ENCODE results near the gene ENDOD1.
A peak's percentile ranks its signal among the peaks of the same experiment; 100 is the strongest.

The ENDOD1 gene

DNA sequence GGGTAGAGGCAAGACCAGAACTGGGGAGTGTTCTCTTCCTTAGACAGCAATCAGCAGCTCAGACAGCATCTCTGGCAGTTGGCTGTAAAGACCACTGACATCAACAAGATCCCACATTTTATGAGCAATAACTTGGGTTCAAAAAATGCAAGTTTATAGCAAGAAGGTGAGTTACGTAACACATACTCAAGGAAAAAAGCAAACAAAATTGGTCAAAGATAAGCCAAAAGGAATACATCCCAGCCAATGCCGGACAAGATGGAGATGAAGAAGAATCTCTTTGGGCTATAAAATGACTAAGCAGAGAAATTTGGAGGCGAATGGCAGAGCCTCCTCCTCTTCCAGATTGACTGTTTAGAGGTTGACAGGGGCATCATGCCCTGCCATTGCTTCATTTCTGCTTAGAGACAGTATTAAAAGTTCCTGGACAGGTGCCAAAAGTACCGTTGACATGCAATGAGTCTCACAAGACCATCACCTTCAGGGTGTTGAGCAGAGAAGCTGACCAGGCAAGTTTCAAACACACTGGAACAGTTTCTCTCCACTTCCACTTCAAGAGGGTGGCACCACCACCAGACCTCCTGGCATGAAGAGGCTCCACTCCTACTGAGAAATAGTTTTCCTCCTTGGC, 55.9 kb downstream of the ENDOD1 start:
- no peak for DNase-seq

DNA sequence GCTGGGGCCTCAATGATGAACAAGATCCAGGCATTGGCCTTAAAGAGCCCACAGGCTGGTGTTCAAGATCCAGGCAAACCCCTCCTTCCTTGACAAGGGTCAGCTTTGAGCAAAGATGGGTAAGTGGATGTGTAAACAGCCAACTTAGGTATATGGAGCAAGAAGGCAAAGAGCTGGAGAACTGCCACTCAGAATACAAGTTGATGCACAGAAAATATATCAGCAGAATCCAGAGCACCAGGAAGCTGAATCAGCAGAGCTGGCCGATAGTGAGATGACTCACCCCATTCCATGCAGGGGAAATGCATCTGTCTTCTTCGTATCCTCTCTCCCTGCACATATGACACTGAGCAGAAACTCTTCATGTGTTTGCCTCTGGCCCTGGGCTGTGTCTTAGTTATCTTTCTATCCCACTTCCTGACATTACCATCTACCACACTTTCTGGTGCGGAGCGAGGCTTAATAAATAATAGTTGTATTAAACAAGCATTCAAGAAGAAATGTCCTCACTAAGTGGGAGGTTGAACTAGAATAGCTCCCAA, 57.8 kb downstream of the ENDOD1 start:
- peak; percentile 94 for DNase-seq

DNA sequence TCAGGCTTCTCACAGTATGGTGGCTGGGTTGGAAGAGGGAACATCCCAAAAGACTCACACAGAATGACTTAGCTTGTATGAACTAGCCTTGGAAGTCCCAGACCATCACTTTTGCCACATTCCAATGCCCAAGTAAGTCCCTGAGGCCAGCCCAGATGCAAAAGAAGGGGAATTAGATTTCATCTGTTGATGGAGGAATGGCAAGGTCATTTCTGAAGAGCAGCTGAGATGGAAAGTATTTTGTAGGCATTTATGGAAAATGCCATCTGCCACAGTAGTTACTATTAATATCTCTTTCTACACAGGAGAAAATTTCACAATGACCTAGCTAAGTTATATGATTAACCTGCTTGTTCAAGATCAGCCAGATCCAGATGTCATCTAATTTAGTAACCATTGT, 58.8 kb downstream of the ENDOD1 start:
- no peak for DNase-seq

DNA sequence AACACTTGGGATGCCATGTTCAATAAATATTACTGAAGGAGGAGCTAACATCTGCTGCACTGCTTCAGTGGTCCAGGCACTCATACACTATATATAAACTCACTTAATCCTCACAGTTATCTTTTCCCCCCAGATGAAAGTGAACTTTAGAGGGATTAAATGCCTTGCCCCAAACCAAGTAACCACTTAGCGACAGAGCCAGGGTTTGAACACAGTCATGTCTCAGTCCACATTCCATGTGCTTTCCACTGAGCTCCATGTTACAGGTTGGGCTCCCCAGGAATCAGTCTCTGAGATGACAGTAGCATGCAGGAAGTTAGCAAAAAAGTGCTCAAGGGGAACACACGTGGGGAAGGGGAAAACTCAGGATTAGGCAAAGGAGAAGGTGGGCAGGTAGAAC, 59.3 kb downstream of the ENDOD1 start:
- DNase-seq = no peak

DNA sequence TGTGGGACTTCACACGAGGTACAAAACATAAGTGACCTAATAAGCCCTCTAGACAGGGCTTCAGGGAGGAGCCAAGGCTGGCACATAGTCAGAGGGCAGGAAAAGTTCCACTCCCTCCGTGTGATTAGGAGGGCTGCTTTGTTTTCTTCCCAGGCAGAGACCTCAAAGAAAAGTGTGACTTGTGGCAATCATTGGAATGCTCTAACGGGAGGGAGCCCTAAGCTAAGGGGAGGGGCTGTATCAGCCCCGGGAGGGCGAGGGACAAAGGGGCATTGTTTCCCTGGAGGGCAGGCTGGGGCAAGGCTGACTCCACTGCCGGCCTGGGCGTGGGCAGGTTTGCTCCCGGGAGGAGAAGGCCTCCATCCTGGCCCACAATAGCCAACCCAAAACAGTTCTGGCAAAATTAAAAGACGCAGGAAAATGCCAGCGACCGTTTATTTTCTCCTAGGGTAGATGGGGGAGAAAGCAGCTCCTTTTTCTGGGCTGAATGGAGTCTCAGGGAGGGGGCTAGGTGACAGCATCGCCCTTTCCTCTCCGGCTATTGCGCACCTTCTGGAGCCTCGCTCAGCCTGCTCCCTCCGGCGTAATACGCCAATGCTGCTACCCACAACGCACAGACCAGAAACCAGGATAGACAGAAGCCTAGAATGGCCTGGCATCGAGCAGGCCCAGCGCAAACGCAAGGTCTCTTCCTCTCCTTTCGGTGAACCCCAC, 60.2 kb downstream of the ENDOD1 start:
- no peak for DNase-seq

DNA sequence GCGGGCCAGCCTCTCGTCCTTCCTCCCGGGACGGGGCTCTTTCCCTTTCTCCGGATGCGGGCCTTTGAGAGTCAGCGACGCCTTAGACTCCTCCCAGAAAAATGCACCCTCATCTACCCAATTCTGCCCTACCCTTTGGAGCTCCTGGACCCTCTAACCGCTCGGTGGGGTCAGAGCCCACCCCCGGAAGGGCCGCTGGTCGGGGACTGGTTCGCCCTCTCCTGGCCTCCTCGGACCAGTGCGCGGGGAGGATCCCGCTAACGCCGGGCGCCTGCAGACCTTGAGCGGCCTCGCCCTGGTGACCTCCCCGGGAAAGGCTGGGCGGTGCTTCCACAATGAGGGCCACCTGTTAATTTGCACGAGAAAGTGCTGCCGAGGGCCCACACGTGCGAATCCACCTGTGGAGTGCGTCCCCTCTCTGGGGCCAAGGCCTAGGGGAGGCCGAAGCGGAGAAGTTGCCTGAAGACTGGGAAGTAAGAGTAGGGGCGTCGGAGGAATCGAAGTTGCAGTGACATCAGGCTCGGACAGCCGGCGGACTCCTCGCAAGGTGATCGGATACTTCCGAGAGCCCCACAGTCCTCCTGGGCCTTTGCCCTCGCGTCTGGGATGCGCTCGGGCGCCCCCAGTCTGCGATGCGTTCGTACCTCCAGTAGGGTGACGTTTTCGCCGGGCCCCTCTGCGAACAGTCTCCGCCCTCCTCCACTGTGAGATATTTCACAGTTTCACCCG, 61.5 kb downstream of the ENDOD1 start:
- DNase-seq = peak; percentile 90

DNA sequence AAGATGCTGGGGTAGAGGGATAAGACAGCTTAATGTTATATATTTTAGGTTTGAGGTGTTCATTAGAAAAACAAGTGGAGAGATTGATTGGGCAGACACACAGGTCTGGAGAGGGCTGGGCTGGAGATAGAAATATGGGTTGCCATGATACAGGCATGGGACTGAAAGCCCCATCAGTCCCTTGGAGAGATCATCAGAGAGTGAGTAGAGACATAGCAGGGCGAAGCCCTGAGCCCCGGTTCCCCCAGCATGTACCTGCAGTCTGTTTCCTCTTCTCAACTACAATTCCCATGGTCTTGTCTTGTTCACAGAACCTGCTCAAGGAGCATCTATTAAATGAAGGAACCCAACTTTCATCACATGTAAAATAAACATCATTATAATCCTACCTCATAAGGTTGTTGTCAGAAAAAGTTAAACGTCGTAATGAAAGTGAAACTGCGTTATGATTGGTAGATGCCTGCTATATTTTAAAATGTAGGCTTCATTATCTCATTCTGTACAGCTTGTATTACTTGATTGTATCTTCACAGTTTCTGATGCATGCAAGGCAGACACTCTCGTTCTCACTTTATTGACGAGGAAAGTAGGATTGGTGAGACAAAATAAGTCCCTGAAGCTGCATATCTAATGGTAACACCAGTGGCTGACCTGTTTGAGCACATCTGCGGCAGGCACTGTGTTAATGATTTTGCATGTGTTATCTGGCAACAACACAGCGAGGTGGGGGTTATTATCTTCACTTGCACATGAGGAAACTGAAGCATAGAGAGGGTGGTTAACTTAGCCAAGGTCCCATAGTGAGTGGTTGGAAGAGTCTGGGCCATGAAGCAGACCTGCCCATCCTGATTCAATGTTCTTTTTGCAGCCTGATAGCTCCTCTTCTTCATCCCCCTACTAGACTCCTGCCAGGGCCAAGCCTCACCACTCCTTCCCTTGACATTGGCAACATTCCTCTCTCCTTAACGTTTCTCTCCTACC, 63.5 kb downstream of the ENDOD1 start:
- no peak for DNase-seq

DNA sequence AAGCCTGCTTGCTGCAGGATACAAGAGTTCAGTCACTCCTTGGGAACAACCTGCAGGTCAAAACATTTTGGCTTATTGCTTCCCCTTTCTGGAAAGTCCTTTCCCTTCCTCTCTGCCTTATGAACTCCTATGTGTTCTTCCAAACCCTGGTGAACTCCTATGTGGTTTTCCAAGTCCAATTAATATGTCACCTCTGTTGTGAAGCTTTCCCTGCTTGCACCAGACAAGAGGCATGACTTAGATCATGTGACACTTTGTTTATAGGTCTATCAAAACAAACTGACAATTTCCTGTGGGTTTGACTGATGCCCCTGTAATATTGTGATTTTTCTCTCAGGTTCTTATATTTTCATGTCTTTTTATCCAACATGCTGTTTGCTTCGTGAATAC, 64.2 kb downstream of the ENDOD1 start:
- DNase-seq = no peak

DNA sequence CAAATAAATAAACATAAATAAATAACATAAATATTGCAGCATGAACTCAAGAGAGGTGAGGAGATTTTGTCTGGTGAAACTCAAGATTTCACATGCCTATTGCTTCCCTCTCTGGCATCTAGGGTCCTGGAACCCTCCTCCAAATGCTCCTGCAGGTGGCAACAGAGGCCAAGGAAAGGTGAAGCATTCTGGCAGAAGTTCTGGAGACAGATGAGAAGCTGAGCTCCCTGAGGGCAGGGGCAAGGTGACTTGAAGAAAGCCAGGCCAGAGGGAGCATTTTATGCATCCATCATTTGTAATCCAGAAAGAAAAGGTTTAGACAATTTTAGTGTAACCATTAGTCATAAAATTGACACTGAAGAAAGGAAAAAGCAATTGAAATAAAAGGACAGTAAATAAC, 64.9 kb downstream of the ENDOD1 start:
- peak; percentile 70 for DNase-seq

DNA sequence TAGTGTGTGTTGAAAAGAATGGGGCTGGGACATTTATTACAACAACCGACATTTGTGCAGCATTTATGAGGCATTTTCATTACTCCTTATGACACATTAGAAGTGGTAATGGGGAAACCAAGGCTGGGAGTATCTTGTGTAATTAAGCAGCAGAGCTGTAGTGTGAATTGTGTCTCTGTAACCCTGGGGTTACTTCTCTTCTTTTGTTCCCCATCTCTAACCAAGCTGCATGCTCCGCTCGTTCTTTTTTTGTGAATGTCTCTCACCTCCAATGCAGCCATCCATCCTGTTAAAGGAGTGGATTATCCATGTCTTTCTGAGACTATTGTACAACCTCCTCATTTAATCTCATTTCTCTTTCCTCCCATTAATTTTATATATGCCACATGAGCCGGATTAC, 65.7 kb downstream of the ENDOD1 start:
- DNase-seq = no peak

DNA sequence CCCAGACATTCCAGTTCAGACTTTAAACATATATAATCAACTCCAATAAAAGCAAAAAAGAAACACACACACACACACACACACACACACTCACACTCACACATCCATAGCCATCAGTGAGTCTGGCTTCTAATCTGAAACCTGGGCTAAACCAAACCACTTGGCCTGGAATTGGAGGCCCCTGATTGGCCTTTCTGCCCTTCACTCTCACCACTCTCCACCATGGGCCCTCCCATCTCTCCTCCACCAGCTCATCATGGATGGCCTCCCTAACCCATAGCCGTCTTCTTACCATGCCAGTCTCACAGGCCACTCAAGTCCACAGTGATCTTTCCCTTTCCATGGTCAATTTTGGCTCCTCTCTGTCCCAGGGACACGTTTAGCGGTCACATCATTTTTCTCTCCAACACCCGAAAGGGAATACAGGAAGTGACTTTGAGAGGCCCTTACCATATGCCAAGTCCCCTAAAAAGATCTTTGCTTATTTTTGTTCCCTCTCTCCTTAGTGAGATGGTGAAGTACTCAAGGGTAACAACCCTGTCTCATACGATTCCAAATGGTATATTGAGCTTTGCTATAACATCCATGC, 66.6 kb downstream of the ENDOD1 start:
- no peak for DNase-seq

DNA sequence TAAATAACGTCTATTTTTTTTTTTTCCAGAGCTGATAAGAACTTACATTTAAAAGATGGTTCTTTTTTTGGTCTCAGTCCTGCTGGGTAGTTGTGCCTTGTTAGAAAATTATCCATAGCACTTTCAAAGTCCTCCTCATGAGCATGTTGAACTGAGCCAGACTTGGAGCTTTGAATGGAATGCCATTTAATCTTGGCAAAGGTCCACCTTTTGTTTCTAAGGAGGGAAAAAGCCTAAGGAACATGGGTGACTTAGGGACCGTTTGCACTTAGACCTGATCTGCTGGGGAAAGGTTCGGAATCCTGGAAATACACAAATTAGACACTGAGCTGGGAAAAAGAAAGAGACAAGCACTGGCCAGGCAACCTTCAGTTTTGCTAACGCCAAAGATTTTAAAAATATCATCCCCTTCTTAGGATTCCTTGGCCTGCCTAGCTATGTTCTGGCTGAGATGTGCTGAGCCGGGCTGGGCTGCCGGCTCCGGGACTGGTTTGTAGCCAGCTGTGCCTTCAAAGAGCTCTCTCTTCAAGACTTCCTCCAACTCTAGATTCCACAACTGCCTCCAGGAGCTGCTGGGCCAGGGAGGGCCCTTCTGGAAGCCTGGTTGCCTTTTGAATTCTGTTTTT, 67.4 kb downstream of the ENDOD1 start:
- no peak for DNase-seq

DNA sequence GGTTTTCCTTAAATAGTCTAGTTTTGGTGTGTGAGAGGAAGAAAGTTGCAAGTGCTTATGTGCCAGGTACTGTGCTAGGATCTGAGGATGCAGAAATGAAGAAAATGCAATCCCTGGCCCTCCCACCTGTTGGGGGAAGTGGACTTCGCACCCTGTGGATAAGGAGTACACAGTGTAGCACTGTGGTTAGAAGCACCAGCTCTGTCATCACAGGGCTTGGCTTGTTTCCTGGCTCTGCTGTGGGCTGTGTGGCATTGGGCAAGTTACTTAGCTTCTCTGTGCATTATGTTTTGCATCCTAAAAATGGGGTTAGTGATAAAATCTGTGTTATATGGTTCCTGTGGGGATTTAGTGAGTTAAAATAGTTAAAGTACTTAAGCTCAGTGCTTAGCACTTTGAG, 68.2 kb downstream of the ENDOD1 start:
- DNase-seq = no peak

DNA sequence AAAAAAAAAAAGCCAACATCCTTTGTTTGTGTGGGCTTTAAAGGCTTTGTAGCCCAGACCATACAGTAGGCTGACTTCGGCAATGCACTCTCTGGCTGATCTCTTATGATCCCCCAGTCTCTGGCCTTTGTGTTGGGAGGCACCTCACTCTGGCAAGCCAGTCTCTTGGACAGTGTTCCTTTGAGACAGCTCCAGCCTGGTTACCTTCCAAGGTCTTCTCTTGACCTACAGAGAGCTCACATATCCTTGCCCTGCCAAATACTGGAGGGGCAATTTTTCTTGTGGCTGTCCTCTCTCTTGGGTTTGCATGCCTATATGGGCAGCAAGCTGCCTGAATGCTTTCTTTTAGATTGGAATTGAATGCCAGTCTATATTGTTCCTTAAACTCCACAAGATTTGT, 71.6 kb downstream of the ENDOD1 start:
- no peak for DNase-seq

DNA sequence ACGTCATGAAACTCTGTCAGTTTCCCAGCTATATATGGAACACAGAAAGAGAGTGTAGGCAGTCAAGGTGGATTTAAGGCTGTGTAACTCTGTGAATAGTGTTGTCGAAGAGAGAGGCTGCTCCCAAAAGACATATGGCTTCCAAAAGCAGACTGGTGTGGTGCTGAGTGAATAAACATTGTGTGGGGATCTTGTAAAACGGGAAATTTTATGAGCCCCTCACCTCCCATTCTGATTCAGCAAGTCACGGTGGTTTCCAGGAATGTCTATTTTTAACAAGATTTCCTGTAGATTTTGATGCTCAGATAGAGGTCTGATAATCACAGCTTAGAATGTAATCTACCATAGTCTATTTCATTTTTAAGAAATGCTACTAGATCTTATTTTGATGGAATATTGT, 73.5 kb downstream of the ENDOD1 start:
- no peak for DNase-seq

DNA sequence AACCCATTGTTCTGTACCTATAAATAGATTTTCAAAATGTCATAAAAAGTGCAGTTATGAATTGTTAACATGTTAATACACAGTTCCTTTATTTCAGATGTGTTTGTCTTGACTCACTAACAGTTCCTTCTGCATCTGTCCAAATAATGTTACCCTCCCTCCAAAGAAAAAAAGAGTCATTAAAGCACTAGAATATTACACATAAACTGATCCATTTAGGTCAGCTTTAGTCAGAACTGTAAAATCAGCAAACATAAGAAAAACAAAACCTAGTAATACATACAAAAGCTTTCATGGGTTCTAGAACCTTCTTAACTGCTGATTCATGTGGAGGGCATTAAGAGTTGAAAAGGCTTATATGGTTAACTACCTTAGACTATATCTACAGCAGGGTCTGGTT, 76.0 kb downstream of the ENDOD1 start:
- no peak for DNase-seq

DNA sequence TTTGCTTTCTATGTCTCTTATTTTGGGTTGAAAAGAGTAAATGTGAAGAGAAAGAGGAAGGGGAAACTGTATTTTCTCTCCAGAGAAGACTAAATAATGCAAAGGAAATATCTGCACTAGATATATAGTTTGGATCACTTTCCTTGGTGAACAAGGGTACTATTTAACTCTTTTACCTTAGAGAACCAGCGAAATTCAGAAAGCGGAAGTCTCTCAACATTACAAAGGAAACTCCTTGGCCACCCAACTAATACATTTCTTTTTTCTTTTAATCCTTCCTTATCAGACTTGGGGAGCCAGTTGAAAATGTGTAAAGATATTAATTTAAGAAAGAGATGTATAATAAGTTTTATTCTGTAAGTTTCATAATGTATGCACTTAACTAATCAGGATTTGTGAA, 77.1 kb downstream of the ENDOD1 start:
- no peak for DNase-seq

DNA sequence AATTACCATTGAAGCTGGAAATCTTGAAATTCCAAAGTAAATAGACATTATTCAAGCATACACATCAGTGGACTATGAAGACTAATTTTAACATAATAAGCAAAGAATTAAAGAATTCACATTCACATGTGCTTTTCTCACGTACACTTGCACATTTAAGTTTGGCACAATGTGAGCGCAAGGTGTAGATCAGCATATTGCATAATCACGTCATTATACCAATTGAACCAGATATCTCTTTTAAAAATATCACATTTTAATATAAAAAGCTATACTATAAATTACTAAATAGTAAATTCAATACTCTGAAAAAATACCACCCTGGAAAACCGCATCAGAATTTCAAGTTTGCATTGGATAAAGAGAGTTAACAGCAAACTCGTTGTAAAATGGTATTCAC, 80.6 kb downstream of the ENDOD1 start:
- no peak for DNase-seq

DNA sequence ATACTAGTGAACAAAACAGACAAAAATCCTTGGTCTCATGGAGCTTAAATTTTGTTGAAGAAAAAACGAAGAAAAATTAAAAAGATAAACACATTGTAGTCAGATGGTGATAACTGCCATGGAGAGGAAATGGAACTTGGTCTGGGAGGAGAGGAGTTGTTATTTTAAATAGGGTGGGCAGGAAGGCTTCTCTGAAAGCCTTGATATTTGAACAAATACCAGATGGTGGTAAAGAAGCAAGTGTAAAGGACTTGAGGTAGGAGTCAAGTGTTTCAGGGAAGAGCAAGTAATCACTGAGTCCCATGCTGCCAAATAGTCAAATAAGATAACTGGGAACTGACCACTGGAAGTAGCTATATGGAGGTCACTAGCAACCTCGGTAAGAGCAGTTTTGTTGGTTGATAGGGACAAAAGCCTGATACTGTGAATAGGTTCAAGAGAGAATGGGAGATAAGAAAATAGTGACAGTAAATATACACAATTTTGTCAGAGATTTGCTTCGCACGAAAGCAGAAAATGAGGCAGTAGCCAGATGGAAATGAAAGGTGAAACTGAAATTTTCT, 86.3 kb downstream of the ENDOD1 start:
- DNase-seq = no peak
